GM06990 (cell line): ENCODE data around the gene STAMBPL1.

Experiments used
- DNase-seq: peaks from one replicate; pipeline ENCODE4 v3.0.0-alpha.2; 2011; ENCODE audit not compliant: insufficient read length; ENCODE audit errors: extremely low read depth
- H3K27me3 ChIP-seq: replicated peaks from 2 replicates; pipeline ENCODE4 v1.6.0; 2011; ENCODE audit warnings: low read length; ENCODE audit not compliant: control insufficient read depth, insufficient read depth
- H3K36me3 ChIP-seq: 2 replicates; pipeline ENCODE4 v1.5.1; 2011; ENCODE audit warnings: low read length; ENCODE audit not compliant: control insufficient read depth, insufficient read depth
- H3K4me3 ChIP-seq: replicated peaks from 2 replicates; pipeline ENCODE4 v1.5.1; 2011; ENCODE audit warnings: low read depth, mild to moderate bottlenecking, control low read depth, low read length
- CTCF ChIP-seq: IDR thresholded peaks from 2 replicates; pipeline ENCODE4 v1.5.1; 2011; ENCODE audit warnings: low read length, control low read depth, mild to moderate bottlenecking, inconsistent platforms; ENCODE audit not compliant: insufficient read depth, poor library complexity, severe bottlenecking

Gene STAMBPL1

GRCh38 chr10:88964869-88965415, 84.9 kb downstream of the STAMBPL1 start:
- no peaks in the 10 kb centered on the region for H3K36me3 ChIP-seq
- TF ChIP-seq CTCF, result no peak
- no peak for DNase-seq
- H3K4me3 ChIP-seq, result no peak overlapping the region
- H3K27me3 ChIP-seq, result no peaks in the 10 kb centered on the region

GRCh38 chr10:88966797-88967196, 86.8 kb downstream of the STAMBPL1 start:
- no peaks in the 10 kb centered on the region for H3K36me3 ChIP-seq
- H3K27me3 ChIP-seq, result no peaks in the 10 kb centered on the region
- no peak for DNase-seq
- TF ChIP-seq CTCF, result no peak
- no peak overlapping the region for H3K4me3 ChIP-seq

GRCh38 chr10:88968391-88968790, 88.3 kb downstream of the STAMBPL1 start:
- no peak for DNase-seq
- H3K4me3 ChIP-seq, result no peak overlapping the region
- no peaks in the 10 kb centered on the region for H3K27me3 ChIP-seq
- H3K36me3 ChIP-seq, result no peaks in the 10 kb centered on the region
- no peak for TF ChIP-seq CTCF

- H3K27me3 ChIP-seq, result no peaks in the 10 kb centered on the region
- H3K36me3 ChIP-seq, result no peaks in the 10 kb centered on the region
- H3K4me3 ChIP-seq, result no peak overlapping the region
- TF ChIP-seq CTCF, result no peak
- DNase-seq, result no peak
Measured at GRCh38 chr10:88971221-88972061, 91.4 kb downstream of the STAMBPL1 start.
